ACHN (cell line): ENCODE measurements around the gene ZDHHC8.
A peak's percentile ranks its signal among the peaks of the same experiment; 100 is the strongest.
"Not testable (repeated sequence)": the region's sequence is repeated elsewhere in the genome, so short reads cannot be mapped to it uniquely, and the experiment has no call there.

ENCODE experiments used
- DNase-seq: peaks from one replicate; pipeline ENCODE4 v3.0.0-alpha.2; 2015
- in situ Hi-C: cut with HindIII; loops from 2 replicates; pipeline ENCODE4 v1.10.0; 2017; ENCODE audit warnings: low sequenced_read_pairs, low pct_ligation_motif_present, low pct_unique_long_range_greater_than_20kb

The ZDHHC8 gene

DNA sequence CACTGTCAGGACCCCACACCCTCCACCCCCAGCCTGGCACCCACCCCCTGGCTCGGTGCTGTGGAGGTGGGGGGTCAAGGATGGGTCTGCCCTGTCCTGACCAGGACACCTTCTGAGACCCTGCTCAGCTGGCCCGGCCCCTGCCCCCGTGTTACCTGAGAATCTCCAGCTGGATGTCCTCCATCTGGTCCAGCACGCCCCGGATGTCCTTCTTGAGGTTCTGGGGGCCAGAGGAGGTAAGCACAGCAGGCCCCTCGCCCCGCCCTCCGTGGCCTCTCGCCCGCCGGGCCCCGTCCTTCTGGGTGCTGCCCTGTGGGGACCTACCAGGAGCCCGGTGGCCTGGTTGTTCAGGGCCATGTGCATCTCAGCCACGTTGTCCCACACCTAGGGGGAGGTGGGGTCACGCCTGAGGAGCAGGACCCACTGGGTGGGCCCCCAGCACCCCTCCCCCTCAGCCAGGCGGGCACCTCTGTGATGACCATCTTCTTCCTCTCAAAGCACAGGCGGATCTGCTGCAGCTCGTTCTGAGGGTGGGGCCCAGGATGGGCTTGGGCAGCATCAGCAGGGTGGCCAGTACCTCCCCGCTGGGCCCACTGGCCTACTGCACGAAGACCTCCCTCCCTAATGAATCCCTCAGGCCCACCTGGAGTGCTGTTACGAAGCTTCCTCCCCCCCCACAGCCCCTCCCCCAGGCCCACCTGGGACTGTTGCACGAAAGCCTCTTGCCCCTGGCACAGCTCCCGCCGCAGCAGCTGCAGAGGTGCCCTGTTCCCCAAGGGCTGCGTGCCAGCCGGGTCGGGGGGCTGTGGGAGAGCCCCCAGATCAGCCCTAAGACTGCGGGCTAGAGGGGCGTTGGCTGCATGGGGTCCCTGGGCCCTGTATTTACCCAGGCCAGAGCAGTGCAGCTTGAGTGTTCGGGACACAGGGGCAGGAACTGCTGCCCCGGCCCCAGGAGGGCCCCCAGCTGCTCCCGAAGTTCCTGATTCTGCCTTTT, 17.9 kb downstream of the ZDHHC8 start:
- in situ Hi-C loops, result no loop called here
- DNase-seq, result no peak

DNA sequence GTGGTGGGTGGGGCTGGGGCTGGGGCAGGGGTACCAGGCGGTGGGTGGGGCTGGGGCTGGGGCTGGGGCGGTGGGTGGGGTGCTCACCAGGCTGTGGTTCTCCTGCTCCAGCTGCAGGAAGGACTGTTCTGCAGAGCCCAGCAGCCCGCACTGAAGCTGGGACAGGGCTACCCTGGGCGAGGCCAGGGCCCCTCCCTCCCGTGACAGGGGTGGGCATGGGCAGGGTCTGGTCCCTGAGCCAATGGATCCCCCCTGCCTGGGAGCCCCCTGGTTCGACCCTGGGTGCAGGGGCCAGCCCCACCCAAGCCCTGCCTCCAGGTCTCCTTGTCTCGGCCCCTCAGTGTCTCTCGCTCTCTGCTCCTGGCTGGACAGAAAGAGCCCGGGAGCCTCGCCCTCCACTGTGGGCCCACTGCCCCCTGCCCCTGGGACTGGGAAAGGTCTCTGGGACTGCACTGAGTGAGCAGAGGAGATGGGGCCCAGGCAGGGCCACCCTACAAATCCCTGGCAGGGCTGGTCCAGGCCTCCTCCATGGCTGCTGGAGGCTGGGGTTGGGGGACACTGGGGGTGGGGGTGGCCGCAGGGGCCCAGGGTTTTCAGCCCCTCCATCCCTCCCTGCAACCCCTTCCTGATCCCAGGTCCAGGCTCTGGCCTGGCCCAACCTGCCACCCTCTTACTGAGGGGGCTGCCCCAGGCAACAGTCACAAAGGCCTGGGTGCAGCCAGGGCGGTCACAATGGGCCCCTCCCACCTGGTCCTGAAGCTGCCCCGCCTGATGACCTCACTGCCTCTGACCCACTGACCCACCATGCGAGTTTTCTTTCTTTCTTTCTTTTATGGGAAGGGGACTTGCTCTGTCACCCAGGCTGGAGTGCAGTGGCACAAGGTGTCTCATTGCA, 19.0 kb downstream of the ZDHHC8 start, which contains the start of gene CCDC188:
TSS of gene CCDC188 (minus strand) at position 675 of the 895 bp plus-strand sequence. CDS start at position 606, 69 bp downstream.
- in situ Hi-C loops, result no loop called here
- no peak for DNase-seq

DNA sequence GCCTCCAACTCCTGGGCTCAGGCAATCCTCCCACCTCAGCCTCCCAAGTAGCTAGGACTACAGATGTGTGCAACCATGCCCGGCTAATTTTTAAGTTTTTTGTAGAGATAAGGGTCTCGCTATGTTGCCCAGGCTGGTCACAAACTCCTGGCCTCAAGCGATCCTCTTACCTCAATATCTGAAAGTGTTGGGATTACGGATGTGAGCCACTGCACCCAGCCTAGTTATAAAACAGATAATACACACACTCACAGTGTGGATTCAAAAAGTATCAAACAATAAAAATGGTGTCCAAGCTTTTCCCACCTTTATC, 19.6 kb downstream of the ZDHHC8 start:
- no peak for DNase-seq
- in situ Hi-C loops, result no loop called here

DNA sequence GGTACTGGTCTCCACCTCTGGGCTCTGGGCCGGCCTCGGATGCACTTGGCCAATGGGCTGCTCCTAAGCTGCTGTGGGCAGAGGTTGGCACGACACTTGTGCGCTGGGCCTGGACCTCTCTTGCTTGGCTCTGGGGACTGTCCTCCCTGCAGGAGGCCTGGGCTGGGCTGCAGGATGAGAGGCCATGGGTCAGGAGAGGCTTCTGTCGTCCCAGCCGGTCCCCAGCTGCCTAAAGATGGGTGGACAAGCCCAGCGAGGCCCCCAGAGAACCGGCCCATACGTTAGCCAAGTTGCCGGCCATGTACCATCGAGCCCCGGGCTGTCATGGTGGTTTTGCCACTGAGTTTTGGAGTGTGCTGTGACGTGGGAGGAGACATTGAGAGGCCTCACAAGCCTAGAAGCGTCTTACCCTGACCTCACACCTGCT, 20.9 kb downstream of the ZDHHC8 start:
- DNase-seq, result no peak
- in situ Hi-C loops, result no loop called here

DNA sequence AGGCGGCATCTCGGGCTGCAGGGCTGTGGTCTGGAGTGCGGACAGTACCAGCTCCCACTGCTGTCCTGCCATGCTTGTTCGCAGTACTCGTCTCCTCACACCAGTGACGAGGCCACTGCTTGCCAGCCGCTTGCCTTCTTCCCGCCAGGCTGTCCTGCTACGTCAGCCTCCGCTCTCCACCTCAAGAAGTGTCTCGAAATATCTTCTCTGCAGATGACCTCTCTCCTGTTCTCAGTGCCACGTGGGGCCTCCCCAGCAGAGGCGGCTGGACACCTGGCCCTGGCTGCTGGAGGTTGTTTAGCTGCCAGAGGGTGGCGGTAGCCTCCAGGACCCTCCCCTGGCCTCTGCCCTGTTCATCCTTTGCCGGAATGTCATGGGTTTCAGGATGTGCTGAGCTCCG, 22.3 kb downstream of the ZDHHC8 start:
- in situ Hi-C loops, result no loop called here
- no peak for DNase-seq

DNA sequence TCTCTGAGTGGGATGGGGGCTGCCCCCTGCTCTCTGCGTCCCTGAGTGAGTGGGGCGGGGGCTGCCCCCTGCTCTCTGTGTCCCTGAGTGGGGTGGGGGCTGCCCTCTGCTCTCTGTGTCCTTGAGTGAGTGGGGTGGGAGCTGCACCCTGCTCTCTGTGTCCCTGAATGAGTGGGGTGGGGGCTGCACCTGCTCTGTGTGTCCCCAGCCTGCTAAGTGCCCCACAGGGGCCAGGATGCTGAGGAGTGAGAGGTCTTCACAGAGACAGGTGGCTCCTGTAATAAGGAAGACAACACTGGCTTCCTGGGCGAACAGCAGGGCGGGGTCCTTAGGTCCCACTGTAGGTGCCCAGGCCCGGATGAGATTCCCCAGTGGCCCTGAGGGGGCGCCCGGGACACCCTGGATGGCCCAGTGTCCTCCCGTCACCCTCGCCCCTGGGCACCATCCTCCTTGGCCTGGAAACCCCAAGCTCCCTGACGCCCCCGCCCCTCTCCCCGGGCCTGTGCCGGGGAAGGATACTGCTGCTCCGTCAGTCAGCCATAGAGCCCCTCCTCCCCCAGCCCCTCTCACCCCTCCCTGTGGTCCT, 23.1 kb downstream of the ZDHHC8 start:
- DNase-seq, result no peak
- in situ Hi-C loops, result no loop called here

DNA sequence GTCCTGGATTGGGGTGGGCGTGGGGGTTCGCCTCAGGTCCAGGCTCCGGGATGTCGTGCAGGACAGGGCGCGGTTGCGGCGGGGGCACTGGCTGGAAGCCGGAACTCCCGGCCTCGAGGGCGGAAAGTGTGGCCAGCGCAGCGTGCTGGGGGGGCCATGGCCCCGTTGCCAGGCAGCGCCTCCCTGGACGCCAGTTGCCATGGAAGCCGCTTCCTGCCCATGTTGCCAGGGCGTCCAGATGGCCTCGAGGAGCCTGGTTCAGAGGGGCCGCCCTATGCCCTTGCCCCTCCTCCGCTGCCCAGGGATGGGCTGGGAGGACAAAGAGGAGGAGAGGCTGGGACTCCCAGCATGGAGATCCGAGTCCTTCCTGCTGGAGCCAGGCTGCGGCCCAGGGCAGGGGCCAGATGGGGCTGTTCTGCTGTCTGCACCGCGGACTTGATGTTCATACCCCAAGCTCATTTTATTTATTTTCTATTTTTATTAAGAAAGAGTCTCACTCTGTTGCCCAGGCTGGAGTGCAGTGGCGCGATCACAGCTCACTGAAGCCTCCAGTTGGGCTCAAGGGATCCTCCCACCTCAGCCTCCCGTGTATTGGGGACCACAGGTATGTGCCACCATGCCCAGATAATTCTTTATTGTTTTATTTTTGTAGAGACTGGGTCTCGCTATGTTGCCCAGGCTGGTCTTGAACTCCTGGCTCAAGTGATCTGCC, 23.9 kb downstream of the ZDHHC8 start:
- peak; percentile 75 for DNase-seq
- in situ Hi-C loops, result no loop called here

DNA sequence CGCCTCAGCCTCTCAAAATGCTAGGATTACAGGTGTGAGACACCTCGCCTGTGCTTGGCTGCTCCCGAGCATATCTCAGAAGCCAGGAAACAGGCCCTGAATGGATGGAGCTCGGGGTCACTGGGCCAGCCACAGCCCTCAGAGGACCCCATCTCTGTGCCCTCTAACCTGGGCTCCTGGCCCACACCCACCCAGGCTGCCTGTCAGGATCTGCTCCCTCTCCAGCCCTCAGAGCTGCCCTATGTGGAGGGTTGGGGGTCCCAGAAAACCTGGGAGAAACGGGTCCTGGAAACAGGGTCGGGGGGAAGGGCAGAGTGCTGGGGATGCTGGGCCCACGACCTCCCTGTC, 24.4 kb downstream of the ZDHHC8 start:
- in situ Hi-C loops, result no loop called here
- no peak for DNase-seq

DNA sequence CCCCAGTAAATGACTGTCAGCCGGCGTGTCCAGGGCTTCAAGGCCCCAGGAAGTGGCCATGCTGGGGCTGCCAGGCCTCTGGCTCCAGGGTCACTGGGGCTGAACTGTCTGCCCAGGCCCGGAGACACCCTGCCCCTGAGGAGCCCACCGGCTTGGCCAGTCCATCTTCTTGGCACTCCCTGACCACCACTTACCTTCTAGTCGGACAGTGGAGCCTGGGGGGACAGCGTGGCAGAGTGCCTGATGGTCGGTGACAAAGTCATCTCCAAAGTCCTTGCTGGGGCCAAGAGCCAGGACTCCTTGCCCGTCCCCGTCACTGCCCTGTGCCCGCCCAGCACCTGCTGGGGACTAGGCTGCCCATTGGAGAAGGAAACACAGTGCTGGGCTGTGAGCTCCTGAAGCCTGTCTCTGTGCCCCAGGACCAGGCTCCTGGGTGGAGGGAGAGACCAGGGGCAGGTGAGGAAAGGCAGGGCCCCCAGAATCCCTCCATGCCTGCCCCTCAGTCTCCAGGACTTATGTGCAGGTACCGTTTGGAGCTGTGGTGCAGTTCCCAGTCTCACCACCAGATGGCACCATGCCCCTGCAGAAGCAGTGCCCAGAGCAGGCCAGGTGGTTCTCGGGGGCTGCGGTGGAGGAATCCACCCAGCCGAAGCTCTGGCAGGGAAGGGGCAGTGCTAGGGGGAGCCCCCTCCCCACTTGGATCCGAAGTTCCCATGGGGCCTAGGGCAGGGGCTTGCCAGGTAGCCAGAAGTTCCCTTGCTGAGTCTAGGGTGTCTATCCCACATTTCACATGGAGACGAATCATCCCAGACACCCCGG, 25.2 kb downstream of the ZDHHC8 start:
- peak; percentile 72 for DNase-seq
- in situ Hi-C loops, result no loop called here

DNA sequence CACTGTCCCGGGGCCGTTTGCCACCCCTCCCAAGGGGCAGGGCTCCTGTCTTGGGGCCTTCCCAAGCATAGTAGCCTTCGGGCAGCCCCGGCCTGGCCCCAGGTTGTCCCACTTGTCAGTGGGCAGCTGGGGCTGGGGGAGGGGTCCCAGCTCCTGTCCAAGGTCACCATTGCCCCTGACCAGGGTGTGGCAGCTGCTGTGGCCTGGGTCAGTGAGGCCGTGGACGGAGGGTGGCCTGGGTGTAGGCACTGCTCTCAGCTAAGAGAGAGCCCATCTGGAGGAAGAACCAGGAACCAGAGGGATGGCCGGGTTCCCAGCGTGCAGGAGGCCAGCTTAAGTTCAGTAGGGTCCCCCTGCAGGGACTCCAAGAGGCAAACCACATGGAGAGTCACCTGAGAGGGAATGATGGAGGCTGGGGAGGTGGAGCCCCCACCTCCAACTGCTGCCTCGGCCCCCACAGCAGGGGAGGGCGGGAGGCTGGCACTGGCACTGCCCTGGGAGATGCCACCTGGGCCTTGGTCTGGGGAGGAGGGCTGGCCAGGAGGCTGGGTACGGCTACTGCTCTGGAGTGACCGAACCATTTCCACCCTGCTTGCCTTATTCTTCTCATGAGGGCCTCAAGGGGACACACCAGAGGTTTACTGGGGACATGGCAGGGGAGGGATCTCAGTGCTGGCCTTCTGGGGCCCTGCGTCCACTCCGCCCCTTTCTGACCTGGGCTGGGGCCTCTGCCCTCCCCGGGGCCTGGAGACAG, 26.0 kb downstream of the ZDHHC8 start:
- no peak for DNase-seq
- in situ Hi-C loops, result no loop called here

DNA sequence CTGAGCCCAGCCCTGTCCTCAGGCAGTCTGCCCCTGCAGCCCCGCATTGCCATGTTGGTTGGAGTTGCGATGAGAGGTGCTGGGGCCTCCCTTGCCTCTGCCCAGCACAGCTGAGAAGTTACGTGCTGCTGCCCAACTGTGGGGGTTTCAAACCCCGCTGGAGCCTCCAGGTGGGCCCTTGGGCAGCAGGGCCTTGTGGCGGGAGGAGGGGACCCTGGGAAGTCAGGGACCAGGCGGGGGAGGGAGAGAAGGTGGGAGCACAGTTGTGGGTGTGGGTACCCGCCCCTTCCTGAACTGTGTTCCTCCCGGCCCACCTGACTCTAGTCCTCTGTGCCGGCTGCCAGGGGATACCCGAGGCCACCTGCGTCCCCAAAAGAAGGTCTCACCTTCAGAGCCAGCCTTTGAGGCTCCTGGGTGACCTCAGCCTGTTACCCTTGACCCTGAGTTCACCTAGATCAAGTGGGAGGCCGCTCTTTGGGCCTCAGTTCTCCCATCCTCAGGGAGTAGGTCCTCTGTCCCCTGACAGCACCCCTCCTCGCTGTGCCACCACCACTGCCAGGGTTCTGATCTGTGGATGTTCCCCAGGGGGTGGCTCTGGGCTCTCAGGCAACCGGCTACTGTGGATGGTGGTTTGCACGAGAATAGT, 26.9 kb downstream of the ZDHHC8 start:
- in situ Hi-C loops, result no loop called here
- DNase-seq, result no peak

DNA sequence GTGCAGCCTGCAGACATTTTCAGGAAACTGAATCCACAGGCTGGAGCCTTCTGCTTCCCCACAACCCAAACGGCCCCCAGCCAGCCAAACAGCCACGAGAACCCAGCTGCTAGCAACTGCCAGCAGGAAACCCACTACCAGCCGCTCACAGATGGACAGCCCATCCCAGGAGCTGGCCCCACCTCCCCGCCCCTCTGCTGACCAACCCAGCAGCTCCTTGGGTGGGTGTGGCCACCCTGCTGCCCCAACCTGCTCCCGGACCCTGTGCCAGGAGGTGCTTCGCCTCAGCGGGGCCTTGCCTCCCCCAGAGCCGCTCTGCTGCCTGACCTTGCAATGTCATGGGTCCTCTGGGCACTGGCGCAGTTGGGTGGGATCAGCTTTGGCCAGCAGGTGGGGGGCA, 27.5 kb downstream of the ZDHHC8 start:
- in situ Hi-C loops, result no loop called here
- DNase-seq, result no peak

DNA sequence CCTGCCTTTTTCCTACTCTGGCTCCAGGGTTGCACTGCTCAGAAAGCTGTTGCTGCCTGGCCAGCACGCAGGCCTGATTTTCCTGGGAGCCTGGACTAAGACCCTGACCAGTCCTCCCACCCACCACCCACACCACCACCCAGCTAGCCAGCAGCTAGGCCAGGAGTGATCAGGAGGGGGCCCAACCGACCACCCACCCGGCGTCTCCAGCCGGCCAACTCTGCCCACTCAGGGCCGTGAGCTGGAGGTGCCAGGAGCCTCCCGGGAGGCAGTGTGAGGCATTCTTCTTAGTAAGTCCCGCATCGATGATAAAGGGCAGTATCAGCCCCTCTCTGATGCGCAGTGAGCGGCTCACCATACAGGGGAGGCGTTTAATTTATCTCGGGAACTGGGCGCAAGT, 27.9 kb downstream of the ZDHHC8 start:
- in situ Hi-C loops, DNase-seq: not testable (repeated sequence)

DNA sequence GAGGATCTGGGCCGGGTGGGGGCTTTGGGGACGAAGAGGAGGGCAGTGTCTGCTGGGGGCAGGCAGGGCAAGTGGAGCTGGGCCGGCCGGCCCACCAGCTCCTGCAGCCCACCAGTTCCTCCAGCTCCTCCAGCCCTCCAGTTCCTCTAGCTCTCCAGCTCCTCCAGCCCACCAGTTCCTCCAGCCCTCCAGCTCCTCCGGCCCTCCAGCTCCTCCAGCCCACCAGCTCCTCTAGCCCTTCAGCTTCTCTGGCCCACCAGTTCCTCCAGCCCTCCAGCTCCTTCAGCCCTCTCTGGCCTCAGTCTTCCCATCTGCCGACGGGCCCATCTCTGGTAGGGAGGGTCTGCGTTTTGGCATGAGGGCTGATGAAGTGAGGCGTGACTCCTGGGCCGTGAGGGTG, 28.4 kb downstream of the ZDHHC8 start:
- no peak for DNase-seq
- in situ Hi-C loops, result no loop called here

DNA sequence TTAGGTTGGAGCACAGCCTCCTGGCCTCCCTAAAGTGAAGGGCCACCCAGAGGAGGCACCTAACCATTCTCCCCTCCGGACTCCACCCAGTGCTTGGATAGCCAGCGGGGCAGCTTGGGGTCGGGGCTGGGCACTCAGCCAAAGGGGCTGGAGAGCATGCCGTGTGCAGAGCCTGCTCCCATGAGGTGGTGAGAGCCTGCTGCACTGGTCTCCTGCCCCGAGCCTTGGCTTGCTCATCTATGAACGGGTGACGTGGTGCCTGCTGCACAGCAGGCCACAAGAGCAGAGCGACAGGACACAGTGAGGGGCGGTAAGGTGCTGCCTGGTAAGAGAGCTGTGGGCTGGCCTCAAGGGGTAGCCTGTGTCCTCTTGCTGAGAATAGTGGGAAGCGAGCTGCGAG, 33.3 kb downstream of the ZDHHC8 start:
- DNase-seq, result no peak
- in situ Hi-C loops, result no loop called here

DNA sequence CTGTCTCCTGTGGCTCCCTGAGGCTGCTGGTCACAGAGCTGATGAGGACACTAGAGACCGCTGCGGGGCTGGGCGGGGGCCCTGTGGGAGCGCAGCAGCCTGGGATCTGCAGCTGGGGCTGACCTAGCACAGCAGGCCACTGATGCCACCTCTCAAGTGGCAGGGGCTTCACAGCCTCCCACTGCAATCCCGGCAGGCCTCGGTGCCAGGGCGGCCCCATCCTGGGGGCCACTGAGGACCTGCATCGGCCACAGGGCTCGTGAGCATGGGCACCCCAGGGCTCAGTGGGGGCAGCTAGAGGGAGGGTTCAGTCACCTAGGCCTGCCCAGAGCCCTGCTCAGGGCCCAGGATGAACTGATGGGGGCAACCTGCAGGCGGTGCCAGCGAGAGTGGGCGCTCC, 33.8 kb downstream of the ZDHHC8 start:
- in situ Hi-C loops, result no loop called here
- DNase-seq, result no peak

DNA sequence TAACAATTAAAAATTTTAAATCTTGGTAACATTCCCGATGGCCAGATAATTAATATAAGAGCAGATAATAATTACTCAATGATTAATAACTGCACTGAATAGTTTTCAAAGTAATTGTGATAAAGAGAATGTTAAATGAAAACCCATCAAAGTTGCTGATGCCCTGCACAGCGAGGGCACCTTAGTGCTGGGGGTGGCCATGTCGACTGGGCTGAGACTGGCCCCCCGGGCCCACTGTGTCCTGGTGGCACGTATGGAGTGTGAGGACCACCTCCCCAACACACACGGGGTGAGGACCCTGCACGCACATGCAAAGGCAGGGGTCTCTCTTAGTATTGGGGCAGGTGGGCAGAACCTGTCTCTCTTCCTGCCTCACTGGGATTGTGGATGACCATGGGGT, 34.3 kb downstream of the ZDHHC8 start:
- in situ Hi-C loops, result no loop called here
- DNase-seq, result no peak
